H9 (cell line): Measurements from ENCODE around the gene NKD1. TPM values are rescaled to one million over a fixed set of nuclear protein-coding genes. Genes with fewer than 3 reads are reported as not detected.
A peak's percentile ranks its signal among the peaks of the same experiment; 100 is the strongest.

Experiments
- DNase-seq: peaks from one replicate; pipeline ENCODE4 v3.0.0-alpha.2; 2017
- H2AFZ ChIP-seq: one replicate; pipeline ENCODE4 v1.6.1; 2013; ENCODE audit warnings: mild to moderate bottlenecking, low read length, control low read depth, moderate library complexity
- H2AK5ac ChIP-seq: 2 replicates; pipeline ENCODE4 v1.6.1; 2013; ENCODE audit warnings: low read length, control low read depth, mixed read lengths; ENCODE audit not compliant: insufficient read length
- H2BK120ac ChIP-seq: one replicate; pipeline ENCODE4 v1.6.1; 2013; ENCODE audit warnings: low read depth, mild to moderate bottlenecking, low read length, control low read depth, inconsistent platforms; ENCODE audit not compliant: poor library complexity, severe bottlenecking
- H2BK12ac ChIP-seq: 2 replicates; pipeline ENCODE4 v1.6.1; 2013; ENCODE audit warnings: low read length, control low read depth, mixed read lengths, low read depth; ENCODE audit not compliant: insufficient read length
- H2BK15ac ChIP-seq: 2 replicates; pipeline ENCODE4 v1.6.1; 2013; ENCODE audit warnings: low read depth, low read length, control low read depth
- H2BK20ac ChIP-seq: one replicate; pipeline ENCODE4 v1.6.1; 2013; ENCODE audit warnings: low read depth, mild to moderate bottlenecking, low read length, control low read depth, inconsistent platforms; ENCODE audit not compliant: poor library complexity, severe bottlenecking
- H2BK5ac ChIP-seq: 2 replicates; pipeline ENCODE4 v1.6.1; 2013; ENCODE audit warnings: low read length, control low read depth, mixed read lengths; ENCODE audit not compliant: insufficient read length
- H3K14ac ChIP-seq: 2 replicates; pipeline ENCODE4 v1.6.1; 2013; ENCODE audit warnings: low read length, control low read depth; ENCODE audit not compliant: insufficient read depth
- H3K18ac ChIP-seq: 2 replicates; pipeline ENCODE4 v1.6.1; 2013; ENCODE audit warnings: low read depth, mild to moderate bottlenecking, mixed read lengths, low read length, control low read depth; ENCODE audit not compliant: insufficient read length
- H3K23ac ChIP-seq: 2 replicates; pipeline ENCODE4 v1.6.1; 2013; ENCODE audit warnings: low read length, control low read depth, mixed read lengths, low read depth; ENCODE audit not compliant: insufficient read length
- H3K23me2 ChIP-seq: 2 replicates; pipeline ENCODE4 v1.6.1; 2013; ENCODE audit warnings: low read depth, mild to moderate bottlenecking, mixed read lengths, low read length, control low read depth; ENCODE audit not compliant: insufficient read length, poor library complexity, severe bottlenecking
- H3K27ac ChIP-seq: 2 replicates; pipeline ENCODE4 v1.5.1; 2013; ENCODE audit warnings: low read length, control low read depth, mixed read lengths, low read depth; ENCODE audit not compliant: insufficient read length
- H3K27me3 ChIP-seq: 2 replicates; pipeline ENCODE4 v1.6.1; 2013; ENCODE audit warnings: low read length, control low read depth, inconsistent platforms; ENCODE audit not compliant: insufficient read depth
- H3K4ac ChIP-seq: 2 replicates; pipeline ENCODE4 v1.6.1; 2013; ENCODE audit warnings: low read depth, mild to moderate bottlenecking, control low read depth, inconsistent platforms, low read length, moderate library complexity
- H3K4me1 ChIP-seq: 2 replicates; pipeline ENCODE4 v1.6.1; 2013; ENCODE audit warnings: low read length, control low read depth, inconsistent platforms; ENCODE audit not compliant: insufficient read depth
- H3K4me2 ChIP-seq: 2 replicates; pipeline ENCODE4 v1.6.1; 2013; ENCODE audit warnings: low read length, control low read depth, mixed read lengths; ENCODE audit not compliant: insufficient read length, insufficient read depth
- H3K56ac ChIP-seq: 2 replicates; pipeline ENCODE4 v1.6.1; 2013; ENCODE audit warnings: low read depth, mild to moderate bottlenecking, mixed read lengths, low read length, control low read depth; ENCODE audit not compliant: insufficient read length
- H3K79me1 ChIP-seq: 2 replicates; pipeline ENCODE4 v1.6.1; 2013; ENCODE audit warnings: low read depth, mild to moderate bottlenecking, moderate library complexity, low read length, control low read depth, inconsistent platforms; ENCODE audit not compliant: insufficient read depth, poor library complexity, severe bottlenecking
- H3K79me2 ChIP-seq: 2 replicates; pipeline ENCODE4 v1.6.1; 2013; ENCODE audit warnings: low read length, control low read depth, inconsistent platforms; ENCODE audit not compliant: insufficient read depth
- H3K9ac ChIP-seq: 2 replicates; pipeline ENCODE4 v1.6.1; 2013; ENCODE audit warnings: low read length, control low read depth, mixed read lengths; ENCODE audit not compliant: insufficient read length; ENCODE audit errors: extremely low read depth
- H3K9me3 ChIP-seq: one replicate; pipeline ENCODE4 v1.6.1; 2013; ENCODE audit warnings: low read depth, low read length, inconsistent platforms; ENCODE audit not compliant: control insufficient read depth
- H3T11ph ChIP-seq: one replicate; pipeline ENCODE4 v1.6.1; 2013; ENCODE audit warnings: mild to moderate bottlenecking, low read length, control low read depth, inconsistent platforms
- H4K20me1 ChIP-seq: one replicate; pipeline ENCODE4 v1.6.1; 2013; ENCODE audit not compliant: control insufficient read depth, insufficient read length, insufficient read depth
- H4K5ac ChIP-seq: 2 replicates; pipeline ENCODE4 v1.6.1; 2013; ENCODE audit warnings: low read depth, mild to moderate bottlenecking, mixed read lengths, low read length, control low read depth; ENCODE audit not compliant: insufficient read length
- H4K8ac ChIP-seq: replicated peaks from 2 replicates; pipeline ENCODE4 v1.6.1; 2013; ENCODE audit warnings: low read length, control low read depth, mixed read lengths, low read depth; ENCODE audit not compliant: insufficient read length
- H4K91ac ChIP-seq: 2 replicates; pipeline ENCODE4 v1.6.1; 2013; ENCODE audit warnings: low read depth, mild to moderate bottlenecking, moderate library complexity, mixed read lengths, low read length, control low read depth; ENCODE audit not compliant: insufficient read length
- H3K27ac Mint-ChIP-seq, 3 experiments: 2 replicates in 2 of 3; 3 replicates in 1 of 3; pipeline ENCODE4 v1.8.0; 2020 to 2021; ENCODE audit warnings: mixed read lengths in 3 of 3, mild to moderate bottlenecking in 1 of 3, moderate library complexity in 1 of 3
- H3K27me3 Mint-ChIP-seq: 2 replicates; pipeline ENCODE4 v1.8.0; 2021; ENCODE audit warnings: low read depth, mild to moderate bottlenecking, moderate library complexity, mixed read lengths
- H3K36me3 Mint-ChIP-seq, 3 experiments: 2 replicates in 2 of 3; 3 replicates in 1 of 3; pipeline ENCODE4 v1.8.0; 2020 to 2021; ENCODE audit warnings: low read depth in 3 of 3, mixed read lengths in 3 of 3; ENCODE audit not compliant: insufficient read depth in 1 of 3
- H3K4me1 Mint-ChIP-seq, 2 experiments: 2 replicates each; pipeline ENCODE4 v1.8.0; 2020; ENCODE audit warnings: mixed read lengths in 2 of 2
- H3K4me3 Mint-ChIP-seq, 2 experiments: 2 replicates in 1 of 2; 3 replicates in 1 of 2; pipeline ENCODE4 v1.8.0; 2020 to 2021; ENCODE audit warnings: mild to moderate bottlenecking in 2 of 2, mixed read lengths in 2 of 2, moderate library complexity in 1 of 2
- H3K9me3 Mint-ChIP-seq, 2 experiments: 2 replicates in 1 of 2; 3 replicates in 1 of 2; pipeline ENCODE4 v1.8.0; 2020; ENCODE audit warnings: mild to moderate bottlenecking in 2 of 2, mixed read lengths in 2 of 2, moderate library complexity in 1 of 2
- CTCF ChIP-seq: fragments of 200-600 bp; sonication (generic); conservative IDR thresholded peaks from 3 replicates; pipeline ENCODE4 v1.8.0; 2021; ENCODE audit warnings: antibody characterized with exemption, mild to moderate bottlenecking
- WGBS: extraction: QIAGEN DNeasy Blood & Tissue Kit; methylation state at CpG from one replicate; pipeline ENCODE4 v1.1.7; 2013; ENCODE audit warnings: missing lambda C conversion rate, low lambda C conversion rate, mixed read lengths; ENCODE audit not compliant: insufficient read length; ENCODE audit errors: extremely low coverage; 5-methylcytosine and 5-hydroxymethylcytosine counted together
- total RNA-seq: library from RNA; stranded (reverse); gene quantifications from 2 replicates; pipeline ENCODE4 v1.2.1, GENCODE V29; 2021

Gene NKD1
- total RNA-seq, 1 experiment from 2014 or later = 1.9 TPM

DNA sequence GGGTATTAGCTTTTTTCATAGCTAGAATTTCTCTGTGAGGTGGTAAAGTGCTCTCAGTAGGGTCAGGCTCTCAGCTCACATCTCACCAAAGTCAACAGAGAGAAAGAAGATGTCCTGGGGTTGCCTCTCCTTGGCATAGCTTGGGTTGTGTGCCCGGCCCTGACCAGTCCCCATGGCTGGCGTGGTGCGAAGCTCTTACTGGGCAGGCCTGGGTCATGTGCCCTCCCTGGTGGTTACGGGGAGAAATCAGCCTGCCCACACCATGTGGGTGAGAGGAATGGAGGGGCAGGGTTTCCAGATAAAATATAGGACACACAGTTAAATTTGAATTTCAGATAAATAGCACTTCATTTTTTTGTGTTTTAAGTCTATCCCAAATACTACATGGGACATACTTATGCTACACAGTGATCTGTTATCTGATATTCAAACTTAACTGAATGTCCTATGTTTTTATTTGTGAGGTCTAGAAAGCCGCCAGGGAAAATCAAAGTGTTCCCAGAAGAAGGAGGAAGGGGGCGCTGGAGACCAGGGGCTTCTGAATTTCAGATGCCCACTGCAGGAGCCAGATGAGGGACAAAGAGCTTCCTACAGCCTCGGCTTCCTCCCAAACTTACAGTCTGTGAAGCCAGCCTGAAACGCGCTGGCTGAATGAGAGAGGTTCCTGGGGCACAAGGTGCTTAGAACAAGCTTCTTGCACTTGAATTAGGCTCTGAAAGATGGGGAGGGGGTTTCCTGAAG is 45.4 kb downstream of the NKD1 start:
- Histone ChIP-seq H2BK120ac (no peak overlapping the region), H3K18ac (no peak overlapping the region), H3K4me2 (no peak overlapping the region), H3K79me1 (no peaks in the 10 kb centered on the region), H3K23ac (no peak overlapping the region), H3K27me3 (no peaks in the 10 kb centered on the region), H3K56ac (no peak overlapping the region), H2AK5ac (no peak overlapping the region), H3K9me3 (no peaks in the 10 kb centered on the region), H3K9ac (no peak overlapping the region), H2BK15ac (no peak overlapping the region), H3K14ac (no peak overlapping the region), H3K79me2 (no peaks in the 10 kb centered on the region), H3K23me2 (no peaks in the 10 kb centered on the region), H4K20me1 (no peaks in the 10 kb centered on the region), H4K91ac (no peak overlapping the region), H2AFZ (no peak overlapping the region), H2BK20ac (no peak overlapping the region), H4K8ac (no peak overlapping the region), H3K4ac (no peak overlapping the region), H3K27ac (no peak overlapping the region), H3K4me1 (peaks cover 3% of the 10 kb centered on the region; the same call in 1 of the 2 replicates), H4K5ac (no peak overlapping the region), H2BK5ac (no peak overlapping the region), H3T11ph (no peak overlapping the region), H2BK12ac (no peak overlapping the region)
- TF ChIP-seq CTCF = peak; percentile 83
- Mint-ChIP-seq H3K9me3 (no peaks in the 10 kb centered on the region), H3K4me1 (peaks cover 20 to 29% of the 10 kb centered on the region in 2 experiments), H3K27ac (peak overlapping the region in 2 of 3 experiments; percentile 91 to 95; a peak in 3 of 7 replicates), H3K27me3 (peaks cover 16% of the 10 kb centered on the region), H3K36me3 (no peaks in the 10 kb centered on the region; a peak in 1 of 7 replicates), H3K4me3 (no peak overlapping the region; a peak in 1 of 5 replicates)
- no CpG with 5 or more reads among the region's 9 CpGs for WGBS
- DNase-seq = peak; percentile 78
